Thoracic aorta (tissue), 2 donors: Measurements from ENCODE around the gene PIK3R6. TPM values are rescaled to one million over a fixed set of nuclear protein-coding genes. Genes with fewer than 3 reads are reported as not detected.
"Not testable (repeated sequence)": the region's sequence is repeated elsewhere in the genome, so short reads cannot be mapped to it uniquely, and the experiment has no call there.

ENCODE experiments used
- ATAC-seq: fragments of 150-250 bp; one replicate; pipeline ENCODE4 v1.8.0; 2017; ENCODE audit warnings: low read depth; ENCODE audit not compliant: insufficient number of reproducible peaks, low FRiP score
- DNase-seq: peaks from one replicate; pipeline ENCODE4 v3.0.0-alpha.2; 2020; ENCODE audit warnings: low spot score
- H3K27ac ChIP-seq, 2 donors: fragments of 200-600 bp; sonication (generic); 1 replicate in 1 of 2; 2 replicates in 1 of 2; pipeline ENCODE4 v1.5.1; 2016; ENCODE audit warnings: mild to moderate bottlenecking in 2 of 2, moderate library complexity in 2 of 2
- H3K27me3 ChIP-seq: fragments of 200-600 bp; sonication (generic); replicated peaks from 2 replicates; pipeline ENCODE4 v1.6.0; 2016; ENCODE audit warnings: mild to moderate bottlenecking; ENCODE audit not compliant: insufficient read depth
- H3K36me3 ChIP-seq: fragments of 200-600 bp; sonication (generic); one replicate; pipeline ENCODE4 v1.5.1; 2016
- H3K4me1 ChIP-seq, 2 donors: fragments of 200-600 bp; sonication (generic); 1 replicate in 1 of 2; 2 replicates in 1 of 2; pipeline versions ENCODE4 v1.5.1 to v1.6.0; 2016; ENCODE audit warnings: low read depth in 2 of 2, mild to moderate bottlenecking in 1 of 2; ENCODE audit not compliant: control insufficient read depth in 1 of 2
- H3K4me3 ChIP-seq: fragments of 200-600 bp; sonication (generic); 2 replicates; pipeline ENCODE4 v1.5.1; 2016; ENCODE audit warnings: mild to moderate bottlenecking
- H3K9me3 ChIP-seq: fragments of 200-600 bp; sonication (generic); 2 replicates; pipeline ENCODE4 v1.5.1; 2016
- CTCF ChIP-seq: fragments of 200-600 bp; sonication (generic); IDR thresholded peaks from one replicate; pipeline ENCODE4 v1.5.1; 2019; ENCODE audit warnings: antibody characterized with exemption
- total RNA-seq, 2 donors: library from RNA; depleted of rRNA; stranded (reverse); fragments of >200 nt; gene quantifications; one replicate each; pipeline versions ENCODE4 v1.1.0 to v1.2.3, GENCODE V29; 2016

PIK3R6 gene
- total RNA-seq, 2 donors from 2014 or later: 1.5 to 3.5 TPM

- TF ChIP-seq CTCF: no peak
- H3K27me3 ChIP-seq: no peaks in the 10 kb centered on the region
- no peaks in the 10 kb centered on the region for H3K36me3 ChIP-seq
- no peak for DNase-seq
- no peak overlapping the region for H3K4me3 ChIP-seq
- no peak overlapping the region for H3K27ac ChIP-seq
- no peak for ATAC-seq
- H3K4me1 ChIP-seq: no peaks in the 10 kb centered on the region
- no peaks in the 10 kb centered on the region for H3K9me3 ChIP-seq
Observed at GRCh38 chr17:8859804-8860430, 7.6 kb downstream of the PIK3R6 start.

DNA sequence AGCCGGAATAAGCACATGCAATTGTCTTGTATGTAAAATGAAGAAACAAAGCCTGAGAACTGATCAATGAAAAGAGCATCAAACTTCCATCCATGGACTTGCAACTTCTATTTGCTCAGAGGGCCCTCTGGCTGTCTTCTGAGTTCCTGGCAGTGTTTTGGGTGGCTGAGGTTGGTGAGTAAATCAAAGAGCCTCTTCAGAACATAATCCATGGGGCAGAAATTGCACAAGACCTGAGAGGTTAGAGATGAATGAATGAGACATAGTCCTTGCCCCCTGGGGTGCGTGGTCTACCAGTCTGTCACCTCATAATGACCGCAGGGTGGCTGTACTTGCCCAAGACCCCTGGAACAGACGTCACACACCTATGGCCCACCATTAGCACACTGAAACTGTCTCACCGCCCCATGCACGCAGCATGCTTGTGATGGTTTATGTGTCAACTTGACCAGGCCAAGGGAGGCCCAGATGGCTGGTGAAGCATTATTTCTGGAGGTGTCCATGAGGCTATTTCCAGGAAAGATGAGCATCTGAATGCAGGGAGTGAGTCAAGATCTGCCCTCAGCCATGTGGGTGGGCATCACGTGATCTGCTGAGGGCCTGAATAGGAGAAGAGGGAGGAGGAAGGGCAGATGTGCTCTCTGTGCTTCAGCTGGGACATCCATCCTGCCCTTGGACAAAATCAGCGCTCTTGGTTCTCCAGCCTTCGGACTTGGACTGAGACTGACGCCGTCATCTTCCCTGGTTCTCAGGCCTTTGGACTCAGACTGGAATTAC, 8.3 kb downstream of the PIK3R6 start:
- Histone ChIP-seq H3K4me3 (no peak overlapping the region), H3K36me3 (no peaks in the 10 kb centered on the region), H3K9me3 (no peaks in the 10 kb centered on the region), H3K4me1 (no peaks in the 10 kb centered on the region), H3K27ac (no peak overlapping the region), H3K27me3 (no peaks in the 10 kb centered on the region)
- no peak for TF ChIP-seq CTCF
- DNase-seq (no peak), ATAC-seq (no peak)

- ATAC-seq (no peak), DNase-seq (no peak)
- Histone ChIP-seq H3K36me3 (no peaks in the 10 kb centered on the region), H3K9me3 (no peaks in the 10 kb centered on the region), H3K27me3 (no peaks in the 10 kb centered on the region), H3K4me3 (no peak overlapping the region), H3K27ac (no peak overlapping the region), H3K4me1 (no peaks in the 10 kb centered on the region)
- no peak for TF ChIP-seq CTCF
Observed at GRCh38 chr17:8857919-8858318, 9.6 kb downstream of the PIK3R6 start.

DNA sequence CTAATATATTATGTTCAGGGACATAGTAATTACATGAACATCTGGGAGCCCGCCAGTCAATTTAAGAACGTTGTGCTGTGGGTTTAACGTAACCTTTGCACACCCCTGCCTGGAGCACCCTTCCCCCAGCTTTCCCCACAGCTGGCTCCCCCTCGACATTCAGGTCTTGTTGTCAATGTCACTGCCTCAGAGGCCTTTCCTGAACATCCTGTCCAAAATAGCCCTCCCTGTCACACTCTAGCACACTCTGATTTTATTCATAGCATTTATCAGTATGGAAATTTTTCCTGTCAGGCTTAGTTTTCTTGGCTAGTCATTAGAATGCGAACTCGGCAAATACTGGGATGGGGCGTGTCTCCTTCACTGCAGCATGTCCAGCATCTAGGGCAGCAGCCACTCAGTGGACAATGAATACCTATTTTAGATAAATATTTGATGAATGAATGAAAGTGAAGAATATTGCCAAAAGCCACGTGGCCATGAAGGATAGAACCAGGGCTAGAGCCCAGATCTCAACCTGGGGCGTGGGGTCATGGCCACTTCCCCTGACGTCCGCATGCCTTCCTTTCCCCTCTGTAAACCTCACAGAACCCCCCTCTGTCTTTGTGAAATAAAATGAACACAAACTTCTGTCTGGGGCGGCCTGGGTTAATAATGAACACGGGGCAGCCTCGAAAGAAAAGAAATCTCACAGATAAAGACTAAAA, 10.5 kb downstream of the PIK3R6 start:
- Histone ChIP-seq H3K4me1 (no peaks in the 10 kb centered on the region), H3K4me3 (no peak overlapping the region), H3K27ac (no peak overlapping the region), H3K36me3 (no peaks in the 10 kb centered on the region), H3K9me3 (no peaks in the 10 kb centered on the region), H3K27me3 (no peaks in the 10 kb centered on the region)
- no peak for DNase-seq
- no peak for ATAC-seq
- TF ChIP-seq CTCF: no peak

DNA sequence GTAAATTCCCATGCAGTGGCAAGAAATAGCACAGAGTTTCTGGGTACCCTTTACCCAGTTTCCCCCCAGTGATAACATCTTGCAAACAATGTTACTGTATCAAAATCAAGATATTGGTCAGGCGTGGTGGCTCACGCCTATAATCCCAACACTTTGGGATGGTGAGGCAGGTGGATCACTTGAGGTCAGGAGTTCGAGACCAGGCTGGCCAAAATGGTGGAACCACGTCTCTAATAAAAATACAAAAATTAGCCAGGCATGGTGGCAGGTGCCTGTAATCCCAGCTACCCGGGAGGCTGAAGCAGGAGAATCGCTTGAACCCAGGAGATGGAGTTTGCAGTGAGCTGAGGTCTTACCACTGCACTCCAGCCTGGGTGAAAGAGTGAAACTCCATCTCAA, 11.3 kb downstream of the PIK3R6 start:
- ATAC-seq, DNase-seq, H3K36me3 ChIP-seq, H3K27me3 ChIP-seq, H3K4me3 ChIP-seq, H3K27ac ChIP-seq, H3K4me1 ChIP-seq, H3K9me3 ChIP-seq: not testable (repeated sequence)
